NCI-H2029 treated with DMSO at 0.1 percent for 48 hours (cell line): ENCODE results near the gene CIB2.

Source experiments
- DNase-seq: peaks from one replicate; lab custom pipeline; 2025; lab: John Stamatoyannopoulos, UW

The CIB2 gene

GRCh38 chr15:78083687-78084448, 47.4 kb downstream of the CIB2 start:
- no peak for DNase-seq

GRCh38 chr15:78083186-78083585, 48.1 kb downstream of the CIB2 start:
- DNase-seq, result no peak

GRCh38 chr15:78082743-78083110, 48.5 kb downstream of the CIB2 start:
- DNase-seq, result no peak

GRCh38 chr15:78082106-78082742, 49.0 kb downstream of the CIB2 start:
- DNase-seq, result no peak

- no peak for DNase-seq
Observed at GRCh38 chr15:78080088-78080460, 51.2 kb downstream of the CIB2 start.

GRCh38 chr15:78079298-78080087, 51.8 kb downstream of the CIB2 start:
- DNase-seq, result no peak

- DNase-seq, result peak; percentile 14
Observed at GRCh38 chr15:78077871-78078210, 53.4 kb downstream of the CIB2 start.

GRCh38 chr15:78077053-78077870, 54.0 kb downstream of the CIB2 start, which contains the start of gene TBC1D2B:
TSS of gene TBC1D2B (minus strand) at chr15:78077711. CDS start at chr15:78077652, 59 bp downstream.
- no peak for DNase-seq

GRCh38 chr15:78076231-78077052, 54.8 kb downstream of the CIB2 start:
- DNase-seq, result no peak

- no peak for DNase-seq
Observed at GRCh38 chr15:78075490-78076230, 55.6 kb downstream of the CIB2 start.

- DNase-seq, result no peak
Observed at GRCh38 chr15:78073046-78073787, 58.0 kb downstream of the CIB2 start.

- DNase-seq, result no peak
Observed at GRCh38 chr15:78072080-78072892, 59.0 kb downstream of the CIB2 start.

GRCh38 chr15:78071383-78071782, 59.9 kb downstream of the CIB2 start:
- DNase-seq, result no peak

- DNase-seq, result no peak
Observed at GRCh38 chr15:78070049-78070700, 61.1 kb downstream of the CIB2 start.

- DNase-seq, result no peak
Observed at GRCh38 chr15:78069462-78070029, 61.7 kb downstream of the CIB2 start.

- no peak for DNase-seq
Observed at GRCh38 chr15:78069052-78069414, 62.2 kb downstream of the CIB2 start.

GRCh38 chr15:78067328-78068228, 63.7 kb downstream of the CIB2 start:
- no peak for DNase-seq
